GM19240 (cell line): ENCODE measurements around the gene GNAT3.

ENCODE experiments used
- DNase-seq: peaks from one replicate; pipeline ENCODE4 v3.0.0; 2011; ENCODE audit warnings: low spot score; ENCODE audit not compliant: insufficient read length

GNAT3 gene

GRCh38 chr7:80420876-80421275, 91.0 kb downstream of the GNAT3 start:
- DNase-seq: no peak

DNA sequence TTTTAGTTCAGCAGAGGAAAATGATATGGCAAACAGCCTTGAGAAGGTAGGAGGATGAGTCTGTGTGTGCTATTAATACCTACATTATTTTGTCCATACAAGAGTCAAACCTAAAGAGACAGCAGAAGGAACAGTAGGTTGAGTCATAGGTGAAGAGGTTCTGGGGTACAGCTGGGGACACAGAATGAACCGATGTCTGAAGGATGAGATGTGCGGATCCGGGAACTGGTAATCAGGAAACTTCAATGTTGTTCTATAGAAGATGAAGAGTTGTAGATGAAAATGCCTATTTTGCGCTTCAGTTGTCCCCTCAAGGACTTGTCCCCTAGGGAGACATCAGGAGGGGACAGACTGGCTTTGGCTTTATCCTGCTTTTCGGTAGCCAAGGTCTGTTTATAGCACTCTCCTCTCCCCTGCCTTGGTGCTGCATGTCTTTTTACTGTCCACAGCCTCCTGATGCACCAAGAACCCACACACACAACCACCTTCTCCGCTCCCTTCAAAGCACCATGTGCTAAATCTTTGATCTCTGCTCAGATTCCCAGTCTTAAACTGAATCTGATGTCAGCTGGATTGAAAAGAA, 94.6 kb downstream of the GNAT3 start:
- DNase-seq: no peak

GRCh38 chr7:80415522-80415921, 96.3 kb downstream of the GNAT3 start:
- DNase-seq: no peak

DNA sequence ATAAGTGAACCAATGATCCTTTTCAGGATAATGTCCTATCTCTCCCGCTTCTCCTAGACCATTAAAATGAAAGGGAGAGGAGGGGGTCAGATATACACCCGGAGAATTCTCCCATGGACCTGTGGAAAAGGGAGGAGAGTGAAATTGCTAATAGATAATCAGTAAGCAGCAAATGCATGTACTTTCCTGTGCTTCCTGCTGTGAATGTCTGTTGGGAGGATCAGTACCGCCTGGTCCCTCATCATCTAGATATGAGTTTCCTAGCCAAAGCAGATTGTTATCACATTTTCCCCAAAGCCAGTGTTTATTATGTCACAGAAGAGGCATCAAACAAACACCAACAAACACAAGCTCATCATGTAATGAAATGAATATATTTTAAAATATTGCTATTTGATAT, 96.8 kb downstream of the GNAT3 start:
- no peak for DNase-seq

- DNase-seq: no peak
Observed at GRCh38 chr7:80414331-80414730, 97.5 kb downstream of the GNAT3 start.

- DNase-seq: no peak
Observed at GRCh38 chr7:80413383-80413945, 98.4 kb downstream of the GNAT3 start.

DNA sequence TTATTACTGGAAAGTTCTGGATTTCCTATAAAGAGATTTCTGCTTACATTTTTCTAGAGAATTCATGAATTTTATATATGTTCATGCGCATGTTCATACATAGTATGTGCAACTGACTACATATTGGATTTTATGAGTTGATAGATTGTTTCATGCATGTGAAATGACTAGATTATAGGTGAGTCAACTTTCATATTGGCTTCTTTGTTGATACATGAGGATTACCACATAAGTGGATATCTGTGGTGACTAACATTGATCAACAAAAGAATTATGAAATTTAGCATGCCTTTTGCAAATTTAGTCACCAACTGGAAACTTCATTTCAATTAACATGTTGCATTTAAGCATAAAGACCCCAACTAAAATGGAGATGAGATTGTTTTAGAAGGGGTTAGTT, 99.0 kb downstream of the GNAT3 start:
- DNase-seq: no peak

- no peak for DNase-seq
Observed at GRCh38 chr7:80411621-80412020, 100.2 kb downstream of the GNAT3 start.

- DNase-seq: no peak
Observed at GRCh38 chr7:80410081-80410480, 101.8 kb downstream of the GNAT3 start.
